Measurements from ENCODE around the gene FAM228A.

The FAM228A gene

GRCh38 chr2:24208490-24208889, 33.6 kb downstream of the FAM228A start:
- Histone ChIP-seq H3K4me3 (IDR thresholded peaks at IDR 0.05; ENCODE audit: insufficient read depth, low read depth, low read length) (no peak overlapping the region), H4K20me1 (ENCODE audit: insufficient read depth) (no peaks in the 10 kb centered on the region), H3K27ac (no peak overlapping the region), H3K79me2 (ENCODE audit: insufficient read depth, low read depth) (no peaks in the 10 kb centered on the region), H3K4me1 (ENCODE audit: low read depth, poor library complexity, severe bottlenecking) (no peaks in the 10 kb centered on the region), H2AFZ (ENCODE audit: low read depth) (no peak overlapping the region), H3K36me3 (ENCODE audit: insufficient read depth) (no peaks in the 10 kb centered on the region), H3K9ac (no peak overlapping the region), H3K4me2 (no peak overlapping the region), H3K27me3 (ENCODE audit: insufficient read depth, low read depth) (no peaks in the 10 kb centered on the region)
- TF ChIP-seq CTCF (conservative IDR thresholded peaks at IDR 0.05; ENCODE audit: low read depth, low read length) = no peak

- no peaks in the 10 kb centered on the region for H3K27me3 ChIP-seq (ENCODE audit: insufficient read depth, low read depth)
- no peaks in the 10 kb centered on the region for H3K36me3 ChIP-seq (ENCODE audit: insufficient read depth)
- H3K4me2 ChIP-seq = no peak overlapping the region
- no peak for TF ChIP-seq CTCF (conservative IDR thresholded peaks at IDR 0.05; ENCODE audit: low read depth, low read length)
- no peak overlapping the region for H2AFZ ChIP-seq (ENCODE audit: low read depth)
- no peak overlapping the region for H3K9ac ChIP-seq
- H3K4me3 ChIP-seq (IDR thresholded peaks at IDR 0.05; ENCODE audit: insufficient read depth, low read depth, low read length) = no peak overlapping the region
- H3K27ac ChIP-seq = no peak overlapping the region
- no peaks in the 10 kb centered on the region for H3K79me2 ChIP-seq (ENCODE audit: insufficient read depth, low read depth)
- no peaks in the 10 kb centered on the region for H3K4me1 ChIP-seq (ENCODE audit: low read depth, poor library complexity, severe bottlenecking)
- H4K20me1 ChIP-seq (ENCODE audit: insufficient read depth) = no peaks in the 10 kb centered on the region
Measured at GRCh38 chr2:24209389-24210105, 34.7 kb downstream of the FAM228A start.

- no peak overlapping the region for H3K9ac ChIP-seq
- no peaks in the 10 kb centered on the region for H3K27me3 ChIP-seq (ENCODE audit: insufficient read depth, low read depth)
- H3K27ac ChIP-seq = no peak overlapping the region
- no peak overlapping the region for H3K4me3 ChIP-seq (IDR thresholded peaks at IDR 0.05; ENCODE audit: insufficient read depth, low read depth, low read length)
- no peaks in the 10 kb centered on the region for H3K79me2 ChIP-seq (ENCODE audit: insufficient read depth, low read depth)
- H4K20me1 ChIP-seq (ENCODE audit: insufficient read depth) = no peaks in the 10 kb centered on the region
- H3K4me2 ChIP-seq = no peak overlapping the region
- no peak overlapping the region for H2AFZ ChIP-seq (ENCODE audit: low read depth)
- H3K36me3 ChIP-seq (ENCODE audit: insufficient read depth) = no peaks in the 10 kb centered on the region
- no peaks in the 10 kb centered on the region for H3K4me1 ChIP-seq (ENCODE audit: low read depth, poor library complexity, severe bottlenecking)
- no peak for TF ChIP-seq CTCF (conservative IDR thresholded peaks at IDR 0.05; ENCODE audit: low read depth, low read length)
Measured at GRCh38 chr2:24210106-24210455, 35.2 kb downstream of the FAM228A start.

- H3K36me3 ChIP-seq (ENCODE audit: insufficient read depth) = no peaks in the 10 kb centered on the region
- H3K4me3 ChIP-seq (IDR thresholded peaks at IDR 0.05; ENCODE audit: insufficient read depth, low read depth, low read length) = no peak overlapping the region
- TF ChIP-seq CTCF (conservative IDR thresholded peaks at IDR 0.05; ENCODE audit: low read depth, low read length) = no peak
Measured at GRCh38 chr2:24210723-24211122, 35.9 kb downstream of the FAM228A start.

More at GRCh38 chr2:24210723-24211122, 35.9 kb downstream of the FAM228A start:
- no peak overlapping the region for H3K9ac ChIP-seq
- no peak overlapping the region for H3K27ac ChIP-seq
- no peaks in the 10 kb centered on the region for H3K4me1 ChIP-seq (ENCODE audit: low read depth, poor library complexity, severe bottlenecking)
- no peaks in the 10 kb centered on the region for H4K20me1 ChIP-seq (ENCODE audit: insufficient read depth)
- H3K4me2 ChIP-seq = no peak overlapping the region
- H3K79me2 ChIP-seq (ENCODE audit: insufficient read depth, low read depth) = no peaks in the 10 kb centered on the region
- H3K27me3 ChIP-seq (ENCODE audit: insufficient read depth, low read depth) = no peaks in the 10 kb centered on the region
- H2AFZ ChIP-seq (ENCODE audit: low read depth) = no peak overlapping the region
